ENCODE measurements around the gene DIP2C.

Gene DIP2C

DNA sequence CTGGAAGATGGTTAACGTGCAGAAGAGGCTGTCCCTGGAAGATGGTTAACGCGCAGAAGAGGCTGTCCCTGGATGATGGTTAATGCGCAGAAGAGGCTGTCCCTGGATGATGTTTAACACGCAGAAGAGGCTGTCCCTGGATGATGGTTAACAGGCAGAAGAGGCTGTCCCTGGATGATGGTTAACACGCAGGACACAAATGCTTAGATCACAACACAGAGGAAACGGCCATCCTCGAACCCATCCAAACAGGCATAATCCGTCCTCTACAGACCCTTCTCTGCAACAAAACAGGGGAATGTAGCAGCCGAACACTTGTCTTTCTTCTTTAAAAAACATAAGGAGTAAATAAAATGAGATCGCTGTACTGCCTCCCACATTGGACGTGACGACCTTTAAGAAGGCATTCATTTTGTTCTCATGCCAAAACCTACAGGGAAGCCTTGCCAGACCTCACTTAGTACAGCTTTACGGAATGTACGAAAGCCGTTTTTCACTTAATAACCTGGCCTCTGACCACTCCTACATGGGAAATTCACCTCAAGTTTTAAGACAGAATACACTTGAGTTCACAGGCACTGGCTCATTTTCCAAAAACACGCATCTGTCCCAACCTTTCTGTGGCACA, 309.0 kb downstream of the DIP2C start:
- Histone ChIP-seq H2BK120ac (ENCODE audit: low read depth, low read length) (no peak overlapping the region), H2AK5ac (ENCODE audit: low read length) (no peak overlapping the region), H3K79me1 (ENCODE audit: low read length) (no peaks in the 10 kb centered on the region), H3K9ac (ENCODE audit: low read length) (no peak overlapping the region), H2BK15ac (replicated peaks; ENCODE audit: low read depth) (no peak overlapping the region), H3K18ac (ENCODE audit: low read length) (no peak overlapping the region), H3K36me3 (ENCODE audit: control insufficient read depth, insufficient read depth, low read length) (peaks cover 1% of the 10 kb centered on the region), H3K79me2 (ENCODE audit: control insufficient read depth, insufficient read depth, low read length) (no peaks in the 10 kb centered on the region), H3K4ac (ENCODE audit: low read depth, low read length) (no peak overlapping the region), H3K4me2 (ENCODE audit: low read length) (no peak overlapping the region), H3K4me1 (ENCODE audit: control insufficient read depth, low read depth, low read length) (no peaks in the 10 kb centered on the region), H3K23ac (ENCODE audit: low read length) (no peak overlapping the region), H4K5ac (ENCODE audit: low read length) (no peak overlapping the region), H4K8ac (ENCODE audit: low read depth, low read length) (no peak overlapping the region), H2BK5ac (ENCODE audit: low read length) (no peak overlapping the region), H3K56ac (ENCODE audit: low read length) (no peak overlapping the region), H3K27me3 (ENCODE audit: insufficient read depth, low read length, poor library complexity) (no peaks in the 10 kb centered on the region), H3K4me3 (ENCODE audit: low read length) (no peak overlapping the region), H3K27ac (ENCODE audit: low read depth, low read length) (no peak overlapping the region)
- WGBS (ENCODE audit: extremely low coverage, insufficient coverage, low lambda C conversion rate), result no CpG with 5 or more reads among the region's 17 CpGs
- DNase-seq, result no peak

GRCh38 chr10:378930-379704, 310.4 kb downstream of the DIP2C start:
- no peak overlapping the region for H3K27ac ChIP-seq (ENCODE audit: low read depth, low read length)
- no peak for DNase-seq
- H3K4me2 ChIP-seq (ENCODE audit: low read length), result no peak overlapping the region
- no peak overlapping the region for H3K9ac ChIP-seq (ENCODE audit: low read length)
- no peaks in the 10 kb centered on the region for H3K27me3 ChIP-seq (ENCODE audit: insufficient read depth, low read length, poor library complexity)
- WGBS (ENCODE audit: extremely low coverage, insufficient coverage, low lambda C conversion rate), result no CpG with 5 or more reads among the region's 16 CpGs
- H2AK5ac ChIP-seq (ENCODE audit: low read length), result no peak overlapping the region
- no peaks in the 10 kb centered on the region for H3K79me1 ChIP-seq (ENCODE audit: low read length)
- H4K5ac ChIP-seq (ENCODE audit: low read length), result no peak overlapping the region
- no peak overlapping the region for H4K8ac ChIP-seq (ENCODE audit: low read depth, low read length)
- H3K56ac ChIP-seq (ENCODE audit: low read length), result no peak overlapping the region
- H2BK15ac ChIP-seq (replicated peaks; ENCODE audit: low read depth), result no peak overlapping the region
- no peak overlapping the region for H3K23ac ChIP-seq (ENCODE audit: low read length)
- H3K4me3 ChIP-seq (ENCODE audit: low read length), result no peak overlapping the region
- H3K79me2 ChIP-seq (ENCODE audit: control insufficient read depth, insufficient read depth, low read length), result no peaks in the 10 kb centered on the region
- no peak overlapping the region for H2BK5ac ChIP-seq (ENCODE audit: low read length)
- H3K18ac ChIP-seq (ENCODE audit: low read length), result no peak overlapping the region
- H3K36me3 ChIP-seq (ENCODE audit: control insufficient read depth, insufficient read depth, low read length), result peaks cover 1% of the 10 kb centered on the region
- H3K4ac ChIP-seq (ENCODE audit: low read depth, low read length), result no peak overlapping the region
- no peak overlapping the region for H2BK120ac ChIP-seq (ENCODE audit: low read depth, low read length)
- no peaks in the 10 kb centered on the region for H3K4me1 ChIP-seq (ENCODE audit: control insufficient read depth, low read depth, low read length)

- H3K27me3 ChIP-seq (ENCODE audit: insufficient read depth, low read length, poor library complexity), result no peaks in the 10 kb centered on the region
Measured at GRCh38 chr10:378230-378929, 311.1 kb downstream of the DIP2C start.

DNA sequence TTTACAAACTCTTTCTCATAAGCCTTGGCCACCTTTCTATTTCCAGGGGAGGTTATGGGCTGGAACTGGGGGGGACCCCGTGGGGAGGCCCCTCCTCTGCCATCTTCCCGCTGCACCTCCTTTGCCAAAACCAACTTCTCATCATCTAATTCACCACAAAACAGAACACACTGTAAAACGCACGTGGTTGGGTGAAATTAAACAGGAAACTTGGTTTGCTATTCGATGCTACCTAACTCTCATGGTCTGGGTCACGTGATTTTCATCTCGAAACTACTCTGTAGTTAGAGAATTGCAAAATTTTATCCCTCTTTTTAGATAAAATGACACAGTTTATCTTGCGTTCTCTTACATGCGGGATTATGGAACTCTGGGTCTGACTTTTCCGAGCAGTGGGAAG, 312.2 kb downstream of the DIP2C start:
- H3K27ac ChIP-seq (ENCODE audit: low read depth, low read length), result no peak overlapping the region
- H3K4me1 ChIP-seq (ENCODE audit: control insufficient read depth, low read depth, low read length), result no peaks in the 10 kb centered on the region
- no peak overlapping the region for H4K5ac ChIP-seq (ENCODE audit: low read length)
- no peak overlapping the region for H3K9ac ChIP-seq (ENCODE audit: low read length)
- no peak overlapping the region for H3K23ac ChIP-seq (ENCODE audit: low read length)
- H4K8ac ChIP-seq (ENCODE audit: low read depth, low read length), result no peak overlapping the region
- DNase-seq, result no peak
- no peak overlapping the region for H2BK120ac ChIP-seq (ENCODE audit: low read depth, low read length)
- no peak overlapping the region for H2AK5ac ChIP-seq (ENCODE audit: low read length)
- H3K56ac ChIP-seq (ENCODE audit: low read length), result no peak overlapping the region
- no peak overlapping the region for H3K4me2 ChIP-seq (ENCODE audit: low read length)
- no peak overlapping the region for H3K4me3 ChIP-seq (ENCODE audit: low read length)
- no peaks in the 10 kb centered on the region for H3K79me2 ChIP-seq (ENCODE audit: control insufficient read depth, insufficient read depth, low read length)
- H3K27me3 ChIP-seq (ENCODE audit: insufficient read depth, low read length, poor library complexity), result no peaks in the 10 kb centered on the region
- H3K18ac ChIP-seq (ENCODE audit: low read length), result no peak overlapping the region
- H3K79me1 ChIP-seq (ENCODE audit: low read length), result no peaks in the 10 kb centered on the region
- no CpG with 5 or more reads among the region's 10 CpGs for WGBS (ENCODE audit: extremely low coverage, insufficient coverage, low lambda C conversion rate)
- H3K4ac ChIP-seq (ENCODE audit: low read depth, low read length), result no peak overlapping the region
- H3K36me3 ChIP-seq (ENCODE audit: control insufficient read depth, insufficient read depth, low read length), result no peaks in the 10 kb centered on the region
- H2BK15ac ChIP-seq (replicated peaks; ENCODE audit: low read depth), result no peak overlapping the region
- H2BK5ac ChIP-seq (ENCODE audit: low read length), result no peak overlapping the region

More at GRCh38 chr10:378230-378929, 311.1 kb downstream of the DIP2C start:
- Histone ChIP-seq H2BK120ac (ENCODE audit: low read depth, low read length) (no peak overlapping the region), H3K79me2 (ENCODE audit: control insufficient read depth, insufficient read depth, low read length) (no peaks in the 10 kb centered on the region), H2BK5ac (ENCODE audit: low read length) (no peak overlapping the region), H3K18ac (ENCODE audit: low read length) (no peak overlapping the region), H3K4me1 (ENCODE audit: control insufficient read depth, low read depth, low read length) (no peaks in the 10 kb centered on the region), H3K4me2 (ENCODE audit: low read length) (no peak overlapping the region), H2BK15ac (replicated peaks; ENCODE audit: low read depth) (no peak overlapping the region), H4K8ac (ENCODE audit: low read depth, low read length) (no peak overlapping the region), H3K4ac (ENCODE audit: low read depth, low read length) (no peak overlapping the region), H2AK5ac (ENCODE audit: low read length) (no peak overlapping the region), H3K79me1 (ENCODE audit: low read length) (no peaks in the 10 kb centered on the region), H3K23ac (ENCODE audit: low read length) (no peak overlapping the region), H3K27ac (ENCODE audit: low read depth, low read length) (no peak overlapping the region), H3K36me3 (ENCODE audit: control insufficient read depth, insufficient read depth, low read length) (peaks cover 1% of the 10 kb centered on the region), H4K5ac (ENCODE audit: low read length) (no peak overlapping the region), H3K56ac (ENCODE audit: low read length) (no peak overlapping the region), H3K4me3 (ENCODE audit: low read length) (no peak overlapping the region), H3K9ac (ENCODE audit: low read length) (no peak overlapping the region)
- WGBS (ENCODE audit: extremely low coverage, insufficient coverage, low lambda C conversion rate), result no CpG with 5 or more reads among the region's 14 CpGs
- DNase-seq, result no peak

DNA sequence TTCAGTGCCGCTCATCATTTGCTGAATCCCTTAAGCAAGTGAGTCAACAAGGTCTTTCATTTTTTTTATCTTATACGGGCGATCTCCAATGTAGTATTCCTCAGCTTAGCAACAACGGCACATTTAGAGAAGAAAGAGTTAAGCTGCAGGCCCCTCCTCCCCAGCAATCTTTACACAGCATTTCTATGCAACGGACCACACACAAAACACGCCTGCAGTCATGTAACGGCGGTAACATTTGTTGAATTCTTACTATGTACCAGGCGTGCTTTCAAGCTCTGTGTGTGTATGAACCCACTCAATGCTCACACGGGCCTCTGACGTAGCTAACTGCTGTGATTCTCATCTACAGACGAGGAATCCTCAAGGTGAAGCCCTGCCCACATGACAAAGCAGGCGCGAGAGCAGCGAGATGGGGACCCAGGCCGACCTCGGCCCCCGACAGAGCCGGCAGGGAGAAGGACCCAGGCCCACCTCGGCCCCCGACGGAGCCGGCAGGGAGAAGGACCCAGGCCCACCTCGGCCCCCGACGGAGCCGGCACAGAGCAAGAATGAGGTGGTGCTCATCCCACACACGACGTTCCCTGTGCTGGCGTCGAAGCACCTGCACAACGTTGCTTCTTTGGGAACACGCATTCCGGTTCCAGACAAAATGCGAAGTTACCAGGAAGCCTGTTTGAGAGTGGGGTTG, 313.5 kb downstream of the DIP2C start:
- H3K23ac ChIP-seq (ENCODE audit: low read length), result no peak overlapping the region
- no peak overlapping the region for H2BK15ac ChIP-seq (replicated peaks; ENCODE audit: low read depth)
- DNase-seq, result no peak
- H3K4me1 ChIP-seq (ENCODE audit: control insufficient read depth, low read depth, low read length), result no peaks in the 10 kb centered on the region
- H3K56ac ChIP-seq (ENCODE audit: low read length), result no peak overlapping the region
- H4K8ac ChIP-seq (ENCODE audit: low read depth, low read length), result no peak overlapping the region
- no peaks in the 10 kb centered on the region for H3K36me3 ChIP-seq (ENCODE audit: control insufficient read depth, insufficient read depth, low read length)
- no peak overlapping the region for H2BK5ac ChIP-seq (ENCODE audit: low read length)
- no peak overlapping the region for H3K9ac ChIP-seq (ENCODE audit: low read length)
- H3K79me1 ChIP-seq (ENCODE audit: low read length), result no peaks in the 10 kb centered on the region
- no peaks in the 10 kb centered on the region for H3K79me2 ChIP-seq (ENCODE audit: control insufficient read depth, insufficient read depth, low read length)
- WGBS (ENCODE audit: extremely low coverage, insufficient coverage, low lambda C conversion rate), result no CpG with 5 or more reads among the region's 35 CpGs
- no peak overlapping the region for H3K4ac ChIP-seq (ENCODE audit: low read depth, low read length)
- no peak overlapping the region for H3K27ac ChIP-seq (ENCODE audit: low read depth, low read length)
- no peak overlapping the region for H2AK5ac ChIP-seq (ENCODE audit: low read length)
- no peak overlapping the region for H3K18ac ChIP-seq (ENCODE audit: low read length)
- H3K27me3 ChIP-seq (ENCODE audit: insufficient read depth, low read length, poor library complexity), result no peaks in the 10 kb centered on the region
- no peak overlapping the region for H2BK120ac ChIP-seq (ENCODE audit: low read depth, low read length)
- H4K5ac ChIP-seq (ENCODE audit: low read length), result no peak overlapping the region
- H3K4me3 ChIP-seq (ENCODE audit: low read length), result no peak overlapping the region
- no peak overlapping the region for H3K4me2 ChIP-seq (ENCODE audit: low read length)
